ENCODE results near the gene MYBPC3. TPM values are rescaled to one million over a fixed set of nuclear protein-coding genes. Genes with fewer than 3 reads are reported as not detected.

Gene MYBPC3
- total RNA-seq, 1 experiment from 2014 or later: 0.07 TPM

GRCh38 chr11:47347137-47347536, 5.4 kb downstream of the MYBPC3 start (continued):
- no peak for TF ChIP-seq RELA (CRISPR knock-in tag; IDR thresholded peaks at IDR 0.05; ENCODE audit: borderline replicate concordance)
- no peak for TF ChIP-seq MXD4 (CRISPR knock-in tag; IDR thresholded peaks at IDR 0.05; ENCODE audit: borderline replicate concordance)
- no peak for TF ChIP-seq ELF4 (CRISPR knock-in tag; IDR thresholded peaks at IDR 0.05; ENCODE audit: low read depth)
- no peak for TF ChIP-seq FOXJ3 (CRISPR knock-in tag; IDR thresholded peaks at IDR 0.05; ENCODE audit: borderline replicate concordance)
- no peak for TF ChIP-seq TEAD4 (CRISPR knock-in tag; IDR thresholded peaks at IDR 0.05)

DNA sequence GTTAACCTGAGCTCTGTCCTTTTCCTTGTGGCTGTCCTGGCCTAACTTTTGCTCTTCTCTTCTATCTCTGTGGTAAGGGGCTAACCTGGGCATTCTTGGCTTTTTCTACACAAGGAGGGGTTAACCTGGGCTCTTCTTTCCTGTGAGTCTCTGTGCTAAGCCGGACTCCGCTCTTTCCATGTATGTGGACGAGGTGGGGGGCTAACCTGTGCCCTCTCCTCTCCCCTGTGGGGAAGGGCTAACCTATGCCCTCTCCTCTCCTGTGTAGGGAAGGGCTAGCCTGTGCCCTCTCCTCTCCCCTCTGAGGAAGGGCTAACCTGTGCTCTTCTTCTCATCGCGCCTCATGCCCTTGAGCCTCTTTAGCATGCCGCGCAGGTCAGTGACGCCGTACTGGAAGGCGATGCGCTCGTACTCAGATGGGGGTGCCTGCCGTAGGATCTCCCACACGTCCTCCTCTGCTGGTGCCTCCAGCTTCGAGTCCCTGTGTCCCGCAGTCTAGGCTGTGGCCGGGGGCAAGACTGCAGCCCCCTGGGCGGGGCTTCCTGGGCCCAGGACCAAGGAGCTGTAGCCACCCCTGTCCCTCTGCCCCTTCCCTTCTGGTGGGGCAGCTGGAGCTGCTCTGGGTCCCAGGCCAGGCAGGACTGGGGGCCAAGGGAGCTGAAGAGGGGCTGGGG, 6.5 kb downstream of the MYBPC3 start:
- POLR2A ChIA-PET: no interaction called here

More for the DNA sequence above, 6.5 kb downstream of the MYBPC3 start:
- no peak overlapping the region for H3K4me3 Mint-ChIP-seq
- TF ChIP-seq NFE2L1 (CRISPR knock-in tag; IDR thresholded peaks at IDR 0.05): no peak
- no peak for TF ChIP-seq KAT7 (CRISPR knock-in tag; IDR thresholded peaks at IDR 0.05; ENCODE audit: borderline replicate concordance)
- no peak for TF ChIP-seq ZBTB21 (CRISPR knock-in tag; IDR thresholded peaks at IDR 0.05; ENCODE audit: borderline replicate concordance)
- TF ChIP-seq, protein P1, sequence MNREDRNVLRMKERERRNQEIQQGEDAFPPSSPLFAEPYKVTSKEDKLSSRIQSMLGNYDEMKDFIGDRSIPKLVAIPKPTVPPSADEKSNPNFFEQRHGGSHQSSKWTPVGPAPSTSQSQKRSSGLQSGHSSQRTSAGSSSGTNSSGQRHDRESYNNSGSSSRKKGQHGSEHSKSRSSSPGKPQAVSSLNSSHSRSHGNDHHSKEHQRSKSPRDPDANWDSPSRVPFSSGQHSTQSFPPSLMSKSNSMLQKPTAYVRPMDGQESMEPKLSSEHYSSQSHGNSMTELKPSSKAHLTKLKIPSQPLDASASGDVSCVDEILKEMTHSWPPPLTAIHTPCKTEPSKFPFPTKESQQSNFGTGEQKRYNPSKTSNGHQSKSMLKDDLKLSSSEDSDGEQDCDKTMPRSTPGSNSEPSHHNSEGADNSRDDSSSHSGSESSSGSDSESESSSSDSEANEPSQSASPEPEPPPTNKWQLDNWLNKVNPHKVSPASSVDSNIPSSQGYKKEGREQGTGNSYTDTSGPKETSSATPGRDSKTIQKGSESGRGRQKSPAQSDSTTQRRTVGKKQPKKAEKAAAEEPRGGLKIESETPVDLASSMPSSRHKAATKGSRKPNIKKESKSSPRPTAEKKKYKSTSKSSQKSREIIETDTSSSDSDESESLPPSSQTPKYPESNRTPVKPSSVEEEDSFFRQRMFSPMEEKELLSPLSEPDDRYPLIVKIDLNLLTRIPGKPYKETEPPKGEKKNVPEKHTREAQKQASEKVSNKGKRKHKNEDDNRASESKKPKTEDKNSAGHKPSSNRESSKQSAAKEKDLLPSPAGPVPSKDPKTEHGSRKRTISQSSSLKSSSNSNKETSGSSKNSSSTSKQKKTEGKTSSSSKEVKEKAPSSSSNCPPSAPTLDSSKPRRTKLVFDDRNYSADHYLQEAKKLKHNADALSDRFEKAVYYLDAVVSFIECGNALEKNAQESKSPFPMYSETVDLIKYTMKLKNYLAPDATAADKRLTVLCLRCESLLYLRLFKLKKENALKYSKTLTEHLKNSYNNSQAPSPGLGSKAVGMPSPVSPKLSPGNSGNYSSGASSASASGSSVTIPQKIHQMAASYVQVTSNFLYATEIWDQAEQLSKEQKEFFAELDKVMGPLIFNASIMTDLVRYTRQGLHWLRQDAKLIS (CRISPR knock-in tag; IDR thresholded peaks at IDR 0.05; ENCODE audit: borderline replicate concordance): no peak
- TF ChIP-seq, protein P2, sequence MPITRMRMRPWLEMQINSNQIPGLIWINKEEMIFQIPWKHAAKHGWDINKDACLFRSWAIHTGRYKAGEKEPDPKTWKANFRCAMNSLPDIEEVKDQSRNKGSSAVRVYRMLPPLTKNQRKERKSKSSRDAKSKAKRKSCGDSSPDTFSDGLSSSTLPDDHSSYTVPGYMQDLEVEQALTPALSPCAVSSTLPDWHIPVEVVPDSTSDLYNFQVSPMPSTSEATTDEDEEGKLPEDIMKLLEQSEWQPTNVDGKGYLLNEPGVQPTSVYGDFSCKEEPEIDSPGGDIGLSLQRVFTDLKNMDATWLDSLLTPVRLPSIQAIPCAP (CRISPR knock-in tag; IDR thresholded peaks at IDR 0.05): no peak
- no peak for TF ChIP-seq GABPB1 (CRISPR knock-in tag; IDR thresholded peaks at IDR 0.05)
- no peak for TF ChIP-seq RORB (CRISPR knock-in tag; IDR thresholded peaks at IDR 0.05)
- TF ChIP-seq, protein P3, sequence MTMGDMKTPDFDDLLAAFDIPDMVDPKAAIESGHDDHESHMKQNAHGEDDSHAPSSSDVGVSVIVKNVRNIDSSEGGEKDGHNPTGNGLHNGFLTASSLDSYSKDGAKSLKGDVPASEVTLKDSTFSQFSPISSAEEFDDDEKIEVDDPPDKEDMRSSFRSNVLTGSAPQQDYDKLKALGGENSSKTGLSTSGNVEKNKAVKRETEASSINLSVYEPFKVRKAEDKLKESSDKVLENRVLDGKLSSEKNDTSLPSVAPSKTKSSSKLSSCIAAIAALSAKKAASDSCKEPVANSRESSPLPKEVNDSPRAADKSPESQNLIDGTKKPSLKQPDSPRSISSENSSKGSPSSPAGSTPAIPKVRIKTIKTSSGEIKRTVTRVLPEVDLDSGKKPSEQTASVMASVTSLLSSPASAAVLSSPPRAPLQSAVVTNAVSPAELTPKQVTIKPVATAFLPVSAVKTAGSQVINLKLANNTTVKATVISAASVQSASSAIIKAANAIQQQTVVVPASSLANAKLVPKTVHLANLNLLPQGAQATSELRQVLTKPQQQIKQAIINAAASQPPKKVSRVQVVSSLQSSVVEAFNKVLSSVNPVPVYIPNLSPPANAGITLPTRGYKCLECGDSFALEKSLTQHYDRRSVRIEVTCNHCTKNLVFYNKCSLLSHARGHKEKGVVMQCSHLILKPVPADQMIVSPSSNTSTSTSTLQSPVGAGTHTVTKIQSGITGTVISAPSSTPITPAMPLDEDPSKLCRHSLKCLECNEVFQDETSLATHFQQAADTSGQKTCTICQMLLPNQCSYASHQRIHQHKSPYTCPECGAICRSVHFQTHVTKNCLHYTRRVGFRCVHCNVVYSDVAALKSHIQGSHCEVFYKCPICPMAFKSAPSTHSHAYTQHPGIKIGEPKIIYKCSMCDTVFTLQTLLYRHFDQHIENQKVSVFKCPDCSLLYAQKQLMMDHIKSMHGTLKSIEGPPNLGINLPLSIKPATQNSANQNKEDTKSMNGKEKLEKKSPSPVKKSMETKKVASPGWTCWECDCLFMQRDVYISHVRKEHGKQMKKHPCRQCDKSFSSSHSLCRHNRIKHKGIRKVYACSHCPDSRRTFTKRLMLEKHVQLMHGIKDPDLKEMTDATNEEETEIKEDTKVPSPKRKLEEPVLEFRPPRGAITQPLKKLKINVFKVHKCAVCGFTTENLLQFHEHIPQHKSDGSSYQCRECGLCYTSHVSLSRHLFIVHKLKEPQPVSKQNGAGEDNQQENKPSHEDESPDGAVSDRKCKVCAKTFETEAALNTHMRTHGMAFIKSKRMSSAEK (CRISPR knock-in tag; IDR thresholded peaks at IDR 0.05; ENCODE audit: borderline replicate concordance): no peak
- no peak for TF ChIP-seq NR3C1 (CRISPR knock-in tag; conservative IDR thresholded peaks at IDR 0.05; ENCODE audit: low read depth)
- no peak for TF ChIP-seq EMX1 (CRISPR knock-in tag; IDR thresholded peaks at IDR 0.05)
- TF ChIP-seq, protein P4, sequence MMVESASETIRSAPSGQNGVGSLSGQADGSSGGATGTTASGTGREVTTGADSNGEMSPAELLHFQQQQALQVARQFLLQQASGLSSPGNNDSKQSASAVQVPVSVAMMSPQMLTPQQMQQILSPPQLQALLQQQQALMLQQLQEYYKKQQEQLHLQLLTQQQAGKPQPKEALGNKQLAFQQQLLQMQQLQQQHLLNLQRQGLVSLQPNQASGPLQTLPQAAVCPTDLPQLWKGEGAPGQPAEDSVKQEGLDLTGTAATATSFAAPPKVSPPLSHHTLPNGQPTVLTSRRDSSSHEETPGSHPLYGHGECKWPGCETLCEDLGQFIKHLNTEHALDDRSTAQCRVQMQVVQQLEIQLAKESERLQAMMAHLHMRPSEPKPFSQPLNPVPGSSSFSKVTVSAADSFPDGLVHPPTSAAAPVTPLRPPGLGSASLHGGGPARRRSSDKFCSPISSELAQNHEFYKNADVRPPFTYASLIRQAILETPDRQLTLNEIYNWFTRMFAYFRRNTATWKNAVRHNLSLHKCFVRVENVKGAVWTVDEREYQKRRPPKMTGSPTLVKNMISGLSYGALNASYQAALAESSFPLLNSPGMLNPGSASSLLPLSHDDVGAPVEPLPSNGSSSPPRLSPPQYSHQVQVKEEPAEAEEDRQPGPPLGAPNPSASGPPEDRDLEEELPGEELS (CRISPR knock-in tag; IDR thresholded peaks at IDR 0.05): no peak
- no peak for TF ChIP-seq ZNF121 (CRISPR knock-in tag; IDR thresholded peaks at IDR 0.05)
- H3K9me3 Mint-ChIP-seq: no peaks in the 10 kb centered on the region
- ATAC-seq: no peak
- CTCF ChIA-PET: interaction anchor here (0.8 to 6.7 kb wide), 3 partner anchors 9 to 87 kb away, joined by 3 to 33 read pairs (median 4); no protein-coding TSS in a partner anchor
- no peak overlapping the region for H3K27ac Mint-ChIP-seq
- H3K4me1 Mint-ChIP-seq: peaks cover 4% of the 10 kb centered on the region; the same call in 1 of the 2 replicates
- no peaks in the 10 kb centered on the region for H3K36me3 Mint-ChIP-seq
- no peak for DNase-seq (ENCODE audit: low spot score)
- no peaks in the 10 kb centered on the region for H3K27me3 Mint-ChIP-seq (ENCODE audit: low read depth)

Measured in WTC11 (cell line).